ENCODE results near the gene SPATA3.

The SPATA3 gene

DNA sequence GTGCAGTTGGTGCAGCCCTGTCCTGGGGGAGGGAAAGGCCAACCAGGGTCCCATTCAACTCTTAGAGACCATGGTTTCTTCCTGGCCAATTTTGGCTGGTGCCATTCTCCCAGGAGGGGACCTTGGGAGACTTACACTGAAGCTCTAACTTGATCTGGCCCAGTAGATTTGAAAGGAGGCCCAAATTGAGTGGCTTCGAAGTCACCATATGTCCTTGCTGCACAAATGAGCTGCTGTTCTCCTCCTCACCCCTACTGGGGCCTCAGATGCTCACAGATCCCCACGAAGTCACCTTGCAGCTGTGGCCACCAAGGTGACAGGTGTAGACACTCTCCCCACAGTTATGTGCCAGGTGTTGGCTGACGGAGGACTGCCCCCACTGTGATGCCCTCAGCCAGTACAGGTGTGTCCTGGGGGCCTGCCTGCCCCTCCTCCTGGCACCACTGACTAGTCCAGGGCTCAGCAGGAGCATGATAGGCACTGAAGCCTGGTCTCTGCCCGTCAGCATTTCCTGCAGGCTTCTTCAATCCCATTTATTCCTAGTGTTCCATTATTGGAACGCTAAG is 36.7 kb downstream of the SPATA3 start:
- DNase-seq = no peak

DNA sequence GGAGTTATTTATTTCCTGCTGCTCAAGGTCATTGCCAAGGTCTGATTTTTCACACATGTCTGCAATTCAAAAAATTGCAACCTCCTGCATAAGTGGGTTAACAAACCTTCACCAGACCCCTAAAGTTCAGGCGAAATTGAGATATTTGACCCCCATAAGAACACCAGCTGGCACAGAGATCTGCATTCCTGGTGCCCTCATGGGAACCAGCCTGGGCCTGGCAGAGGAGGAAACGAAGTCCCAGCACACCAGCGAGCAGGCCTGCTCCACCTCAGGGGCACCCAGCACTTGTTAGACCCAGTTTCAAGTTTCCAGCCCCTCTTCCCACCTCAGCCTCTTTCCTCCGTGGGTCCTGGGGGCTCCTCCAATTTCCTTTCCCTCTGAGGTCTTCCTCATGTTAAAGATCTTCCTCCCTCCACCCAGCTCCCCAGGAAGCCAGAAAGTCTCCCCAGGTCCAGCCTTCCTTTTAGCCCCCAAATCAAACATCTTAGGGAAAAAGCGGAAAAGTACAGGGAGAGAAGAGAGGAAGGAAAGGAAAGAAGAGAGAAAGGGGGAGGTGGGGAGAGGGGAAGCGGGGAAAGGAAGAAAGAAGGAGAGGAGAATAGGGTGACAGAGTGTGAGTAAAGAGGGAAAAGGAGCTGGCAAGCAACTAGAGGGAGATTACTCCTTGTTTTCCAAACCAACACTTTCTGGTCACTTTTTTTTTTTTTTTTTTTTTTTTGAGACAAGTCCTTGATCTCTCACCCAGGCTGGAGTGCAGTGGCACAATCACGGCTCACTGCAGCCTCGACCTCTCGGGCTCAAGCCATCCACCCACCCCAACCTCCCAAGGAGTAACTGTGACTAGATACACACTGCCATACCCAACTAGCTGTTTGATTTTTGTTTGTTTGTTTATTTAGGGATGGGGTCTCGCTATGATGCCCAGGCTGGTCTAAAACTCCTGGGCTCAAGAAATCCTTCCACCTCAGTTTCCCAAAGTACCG is 37.5 kb downstream of the SPATA3 start:
- no peak for DNase-seq

DNA sequence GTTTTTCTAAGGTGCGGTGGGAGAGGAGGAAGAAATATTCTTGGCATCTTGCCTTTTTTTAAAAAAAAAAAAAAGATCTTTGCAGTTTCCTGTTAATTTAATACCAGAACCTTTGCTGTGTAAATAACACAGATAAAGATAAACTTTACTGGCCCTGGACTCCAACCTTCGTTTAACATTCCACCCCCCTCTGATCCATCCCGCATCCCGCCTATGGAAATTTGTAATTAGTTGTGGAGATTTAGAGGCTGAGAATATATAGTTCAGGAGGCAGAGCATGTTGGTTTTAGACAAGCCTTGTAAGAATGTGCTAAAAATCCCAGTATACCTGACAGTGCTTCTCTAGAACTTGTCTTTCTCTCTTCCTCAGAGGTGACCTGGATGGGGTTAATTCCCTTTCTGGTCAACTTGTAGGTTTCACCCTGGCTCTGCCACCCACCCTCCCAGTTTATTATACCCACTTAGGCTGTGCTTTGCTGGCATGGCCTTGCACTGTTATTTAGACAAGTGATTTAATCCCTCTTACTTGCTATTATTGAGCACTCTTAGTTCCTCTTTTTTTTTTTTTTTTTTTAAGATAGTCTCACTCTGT is 38.5 kb downstream of the SPATA3 start:
- no peak for DNase-seq

DNA sequence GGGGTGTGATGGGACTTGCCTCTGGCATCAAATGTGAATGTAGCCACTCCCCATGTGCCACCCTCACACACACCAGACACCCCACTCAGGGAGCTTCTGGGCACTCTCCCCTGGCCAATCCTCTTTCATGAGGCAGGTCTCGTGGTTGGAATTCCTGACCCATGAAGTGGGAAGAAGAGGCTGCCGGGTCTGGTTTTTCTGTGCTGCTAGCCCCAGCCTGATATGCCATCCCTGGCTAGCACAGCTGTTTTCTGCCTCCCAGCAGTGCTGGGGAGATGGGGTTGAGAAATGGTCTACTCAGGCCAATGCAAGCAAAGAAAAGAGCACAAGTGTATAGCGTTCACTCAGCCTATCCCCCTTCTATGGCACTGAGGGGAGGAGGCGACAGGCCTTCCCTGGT is 40.2 kb downstream of the SPATA3 start:
- DNase-seq = no peak

DNA sequence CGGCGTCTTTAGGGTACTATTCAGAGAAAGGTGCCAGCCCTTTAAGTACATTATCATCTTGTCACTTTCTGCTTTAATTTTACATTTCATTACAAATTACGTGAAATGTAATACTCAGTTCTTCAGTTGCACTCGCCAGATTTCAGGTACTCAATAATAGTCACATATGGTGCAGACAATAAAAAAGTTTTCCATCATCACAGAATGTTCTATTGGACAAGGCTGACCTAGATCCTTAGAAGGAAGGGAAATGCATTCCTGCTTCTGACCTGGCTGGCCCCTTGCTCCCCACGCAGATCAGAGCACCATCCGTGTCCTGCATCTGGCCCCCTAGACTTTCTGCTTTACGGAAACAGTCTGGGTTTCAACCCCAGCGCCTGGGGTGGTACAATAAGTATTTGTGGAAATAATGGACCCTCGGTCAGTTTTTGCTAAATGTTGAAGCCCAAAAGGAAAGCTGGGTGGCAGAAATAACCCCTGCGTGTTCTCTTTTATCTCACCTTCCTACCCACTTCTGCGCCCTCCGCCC is 40.7 kb downstream of the SPATA3 start:
- DNase-seq = no peak

DNA sequence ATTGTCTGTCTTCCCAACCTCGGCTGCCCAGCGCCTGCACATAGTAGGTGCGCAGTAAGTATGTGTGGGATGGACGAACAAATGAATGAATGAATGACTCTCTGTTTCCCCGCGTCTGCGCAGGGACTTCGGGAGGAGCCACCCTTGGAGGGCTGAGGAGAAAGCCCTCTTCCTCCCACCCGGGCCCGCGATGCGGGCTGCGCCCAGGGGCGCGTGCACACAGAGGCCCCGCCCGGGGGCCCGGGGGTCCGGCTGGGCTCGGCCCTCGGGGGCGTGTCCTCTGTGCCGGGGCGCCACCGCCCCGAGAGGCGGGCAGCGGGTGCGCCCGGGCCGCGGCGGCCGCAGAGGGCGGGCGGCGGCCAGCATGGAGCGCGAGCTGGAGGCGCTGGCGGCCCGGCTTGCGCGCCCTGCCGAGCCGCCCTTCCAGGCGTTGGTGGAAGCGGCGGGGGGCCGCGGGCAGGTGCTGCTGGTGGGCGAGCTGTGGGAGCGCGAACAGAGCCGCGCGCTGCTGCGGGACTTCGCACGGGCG is 41.3 kb downstream of the SPATA3 start, which contains the start of gene C2orf72:
Gene C2orf72, plus strand, starts transcription at position 322 of the 529 bp plus-strand sequence. Its CDS starts 43 bp downstream, at position 365.
- DNase-seq = no peak

DNA sequence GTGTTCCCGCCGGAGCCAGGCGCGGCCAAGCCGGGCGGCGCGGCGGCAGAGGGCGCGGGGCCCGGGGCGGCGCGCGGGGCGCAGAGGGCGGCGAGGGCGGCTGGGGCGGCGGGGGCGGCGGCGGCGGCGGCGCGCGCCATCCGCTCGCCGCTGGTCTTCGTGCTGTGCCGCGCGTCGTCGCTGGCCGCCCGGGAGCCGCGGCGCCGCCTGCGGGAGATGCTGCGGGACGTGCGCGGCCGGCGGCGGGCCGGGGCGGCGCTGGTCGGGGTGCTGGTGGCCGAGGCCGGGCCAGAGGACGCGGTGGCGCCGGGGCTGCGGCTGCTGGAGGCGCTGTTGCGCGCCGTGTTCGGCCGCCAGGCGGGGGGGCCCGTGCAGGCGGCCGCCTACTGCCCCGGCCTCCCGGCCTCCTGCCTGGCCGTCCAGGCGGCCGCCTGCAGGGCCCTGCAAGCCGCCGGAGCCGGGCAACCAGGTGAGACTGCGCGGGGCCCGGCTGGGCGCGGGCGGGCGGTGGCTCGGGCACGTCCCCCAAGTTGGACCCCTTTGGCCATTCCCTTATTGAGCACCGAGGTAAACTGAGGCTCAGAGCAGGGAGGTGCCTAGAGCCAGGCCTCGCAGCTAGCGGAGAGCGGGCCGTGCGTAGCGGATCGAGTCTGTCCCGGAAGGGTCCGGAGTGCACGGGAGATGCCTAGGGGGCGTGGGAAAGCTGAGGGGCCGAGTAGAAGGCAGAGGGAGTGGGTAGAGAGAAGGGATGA is 42.0 kb downstream of the SPATA3 start:
- DNase-seq = no peak

DNA sequence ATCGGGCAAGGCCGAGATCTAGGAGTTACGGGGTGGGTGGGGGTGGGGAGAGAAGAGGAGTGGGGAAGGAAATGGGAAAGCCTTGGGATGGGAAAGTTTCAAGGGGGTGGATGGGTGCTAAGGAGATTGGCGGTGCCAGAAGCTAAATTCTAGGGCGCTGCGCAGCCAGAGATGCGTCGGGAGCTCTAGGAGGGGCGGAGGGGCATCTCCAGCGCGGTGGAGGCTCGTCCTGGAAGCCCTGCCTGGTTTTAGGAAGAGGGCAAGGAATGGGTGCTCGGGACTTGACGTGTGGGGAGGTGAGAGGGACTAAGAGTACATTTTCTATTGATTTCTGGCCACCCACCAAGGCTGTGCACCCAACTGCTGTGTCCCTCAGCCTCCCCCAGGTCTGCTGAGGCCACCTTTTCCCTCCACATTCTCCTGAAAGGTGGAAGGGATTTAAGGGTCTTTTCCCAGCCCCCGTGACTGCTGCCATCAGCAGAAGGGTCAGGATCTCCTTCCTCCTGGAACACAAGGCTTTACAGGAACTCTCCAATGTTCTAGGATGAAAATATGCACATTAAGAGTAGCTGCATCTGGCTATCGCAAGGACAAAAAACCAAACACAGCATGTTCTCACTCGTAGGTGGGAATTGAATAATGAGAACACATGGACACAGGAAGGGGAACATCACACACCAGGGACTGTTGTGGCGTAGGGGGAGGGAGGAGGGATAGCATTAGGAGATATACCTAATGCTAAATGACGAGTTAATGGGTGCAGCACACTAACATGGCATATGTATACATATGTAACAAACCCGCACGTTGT is 42.8 kb downstream of the SPATA3 start:
- no peak for DNase-seq

DNA sequence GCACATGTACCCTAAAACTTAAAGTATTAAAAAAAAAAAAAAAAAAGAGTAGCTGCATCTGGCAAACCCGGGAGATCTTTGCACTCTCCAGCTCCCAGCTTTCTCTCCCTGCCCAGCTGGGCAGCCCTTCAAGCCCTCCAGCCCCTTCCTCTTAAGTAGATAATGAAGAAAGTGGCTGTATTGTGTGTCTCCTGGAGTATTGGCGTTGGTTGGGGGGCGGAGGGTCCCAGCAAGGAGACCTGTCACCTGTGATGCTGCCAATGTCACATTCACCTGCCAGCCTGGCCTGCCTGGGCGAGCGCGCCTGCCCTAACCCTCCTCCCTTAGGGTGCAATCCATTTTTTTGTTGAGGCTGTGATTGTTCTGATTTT is 43.4 kb downstream of the SPATA3 start:
- DNase-seq = no peak

DNA sequence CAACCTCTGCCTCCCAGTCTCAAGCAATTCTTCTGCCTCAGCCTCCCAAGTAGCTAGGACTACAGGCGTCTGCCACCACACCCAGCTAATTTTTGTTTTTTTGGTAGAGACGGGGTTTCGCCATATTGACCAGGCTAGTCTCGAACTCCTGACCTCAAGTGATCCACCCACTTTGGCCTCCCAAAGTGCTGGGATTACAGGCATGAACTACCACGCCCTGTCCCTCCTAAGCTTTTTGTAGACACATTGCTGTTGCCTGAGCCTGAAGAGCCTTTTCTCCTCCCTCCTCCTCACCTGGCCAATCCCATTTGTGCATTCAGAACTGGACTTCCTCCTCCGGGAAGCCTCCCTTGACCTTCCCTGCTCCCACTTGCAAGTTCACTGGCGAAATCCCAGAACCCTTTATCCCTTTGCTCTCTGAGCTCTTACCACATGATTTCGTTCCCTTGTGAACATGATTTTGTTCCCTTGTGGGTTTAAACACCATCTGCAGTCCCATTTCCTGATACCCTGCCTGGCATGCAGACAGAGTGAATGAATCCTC is 44.0 kb downstream of the SPATA3 start:
- no peak for DNase-seq

DNA sequence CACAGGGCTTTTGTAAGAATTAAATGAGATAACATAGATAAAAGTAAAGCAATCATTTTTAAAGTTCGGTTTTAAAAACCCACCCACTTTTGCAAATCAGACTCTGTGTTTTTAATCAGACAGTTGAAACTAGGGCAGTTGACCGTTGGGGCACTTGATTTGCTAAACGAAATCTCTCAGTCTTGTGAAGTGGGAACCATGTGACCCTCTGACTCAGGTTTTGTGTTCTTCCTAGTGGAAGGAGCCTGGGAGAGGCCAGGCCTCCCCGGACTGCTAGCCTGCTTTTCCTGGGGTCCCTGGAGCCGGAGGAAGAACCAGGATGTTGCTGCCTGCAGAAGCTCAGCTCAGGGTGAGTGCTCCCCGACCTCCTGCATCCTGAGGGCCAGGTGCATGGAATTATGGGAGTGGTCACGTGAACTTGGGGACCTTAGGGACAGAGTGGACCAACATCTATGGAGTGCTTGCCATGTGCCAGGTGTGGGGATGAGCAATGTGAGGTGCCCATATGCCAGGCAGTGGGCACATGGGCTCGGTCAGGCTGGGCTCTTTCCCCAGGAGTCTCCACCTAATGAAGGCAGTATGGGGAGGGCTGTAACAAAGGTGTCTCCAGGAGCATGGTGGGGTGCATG is 45.3 kb downstream of the SPATA3 start:
- no peak for DNase-seq

DNA sequence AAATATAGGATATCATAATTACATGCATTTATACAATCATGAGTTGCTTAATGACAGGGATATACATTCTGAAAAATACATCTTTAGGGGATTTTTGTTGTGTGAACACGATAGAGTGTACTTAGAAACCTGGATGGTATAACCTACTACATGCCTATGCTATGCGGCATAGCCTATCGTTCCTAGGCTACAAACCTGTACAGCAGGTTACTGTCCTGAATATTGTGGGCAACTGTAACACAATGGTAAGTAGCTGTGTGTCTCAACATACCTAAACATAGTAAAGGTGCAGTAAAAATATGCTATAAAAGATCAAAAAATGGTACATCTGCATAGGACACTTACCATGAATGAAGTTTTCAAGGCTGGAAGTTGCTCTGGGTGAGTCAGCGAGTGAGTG is 47.9 kb downstream of the SPATA3 start:
- DNase-seq = no peak

DNA sequence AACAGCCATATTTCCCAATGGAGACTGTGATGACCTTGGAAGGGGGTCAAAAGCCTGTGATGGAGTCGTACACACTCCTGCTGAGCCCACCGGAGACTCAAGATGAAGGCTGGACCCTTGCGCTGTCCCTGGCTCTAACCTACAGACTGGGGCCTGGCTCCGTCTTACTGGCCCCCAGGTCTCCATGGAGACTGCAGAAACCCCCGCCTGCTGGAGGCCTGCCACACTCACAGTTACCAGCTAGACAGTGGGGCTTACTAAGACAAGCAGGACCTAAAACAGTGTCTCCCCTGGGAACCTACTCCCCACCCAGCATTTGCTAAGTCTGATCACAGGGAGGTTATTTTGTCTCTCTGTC is 51.0 kb downstream of the SPATA3 start:
- DNase-seq = no peak

DNA sequence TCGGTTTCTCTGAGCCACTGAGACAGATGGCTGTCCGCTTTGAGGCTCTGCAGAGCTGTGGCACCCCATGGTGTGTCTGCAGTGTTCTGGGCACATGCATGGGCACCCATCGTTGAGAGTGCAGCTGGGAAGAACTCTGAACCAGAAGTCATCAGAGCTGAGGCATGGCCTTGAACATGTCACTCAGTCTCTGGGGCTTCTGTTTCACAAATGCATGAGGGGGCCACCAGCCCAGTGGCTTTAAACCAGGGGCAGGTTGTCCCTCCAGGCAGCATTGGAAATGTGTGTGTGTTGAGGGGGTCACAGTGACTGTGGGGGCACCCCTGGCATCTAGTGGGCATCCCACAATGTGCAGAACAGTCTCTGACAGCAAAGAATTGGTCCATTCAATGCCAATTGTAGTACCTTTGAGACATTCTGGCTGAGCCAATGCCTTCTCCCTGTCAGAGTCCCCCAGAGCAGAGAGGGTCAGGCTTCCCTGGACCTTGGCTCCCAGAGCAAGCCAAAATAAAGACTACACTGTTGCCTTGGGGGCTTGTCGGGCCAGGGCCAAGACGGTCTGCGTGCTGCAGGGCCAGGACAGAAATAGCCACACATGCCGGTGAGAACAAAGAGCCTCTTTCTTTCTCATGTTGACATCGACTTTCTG is 51.5 kb downstream of the SPATA3 start:
- DNase-seq = no peak

DNA sequence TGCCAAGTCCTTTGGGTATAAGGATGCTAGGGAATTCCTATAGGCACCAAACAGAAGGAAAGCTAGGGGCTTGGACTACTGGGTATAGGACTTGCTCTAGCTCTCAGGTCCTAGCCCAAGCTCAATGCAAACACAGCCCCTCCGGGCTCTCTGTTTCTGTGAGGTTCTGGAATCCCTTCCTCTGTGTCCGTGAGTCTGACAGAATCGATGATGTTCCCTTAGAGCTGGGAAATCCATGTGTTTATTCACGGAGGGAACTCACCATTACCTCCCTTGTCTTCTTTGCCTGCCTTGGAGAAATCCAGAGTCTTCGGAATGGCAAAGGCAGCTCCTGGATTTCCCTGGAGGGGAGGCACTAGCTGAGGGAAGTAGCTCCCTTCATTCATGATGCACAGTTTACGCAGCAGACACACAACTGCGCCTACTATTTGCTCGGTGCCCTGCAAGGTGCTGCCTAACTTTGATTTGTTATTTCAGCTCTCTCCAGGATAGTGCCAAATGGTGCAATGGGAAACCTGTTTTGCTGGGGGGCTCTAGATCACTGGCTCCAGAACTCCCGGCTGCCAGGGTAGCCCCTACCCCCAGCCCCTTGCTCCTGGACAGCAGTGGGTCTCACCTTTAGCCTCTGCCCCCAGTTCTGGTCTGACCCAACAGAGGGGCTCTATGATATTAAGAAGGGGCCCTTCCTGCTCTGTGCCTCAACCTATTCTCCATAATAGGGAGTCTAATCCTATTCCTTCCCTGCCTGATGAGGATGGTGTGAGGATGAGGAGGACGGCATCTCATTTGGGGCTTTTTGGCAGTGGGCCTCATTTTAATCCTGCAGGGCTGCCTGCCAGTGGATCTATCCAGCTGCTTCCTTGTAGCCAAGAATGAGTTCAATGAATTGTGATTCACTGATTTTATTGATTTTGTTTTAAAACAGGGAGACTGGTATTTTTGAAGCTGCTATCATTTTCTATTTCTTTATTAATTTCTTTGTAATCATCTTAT is 52.3 kb downstream of the SPATA3 start:
- no peak for DNase-seq

DNA sequence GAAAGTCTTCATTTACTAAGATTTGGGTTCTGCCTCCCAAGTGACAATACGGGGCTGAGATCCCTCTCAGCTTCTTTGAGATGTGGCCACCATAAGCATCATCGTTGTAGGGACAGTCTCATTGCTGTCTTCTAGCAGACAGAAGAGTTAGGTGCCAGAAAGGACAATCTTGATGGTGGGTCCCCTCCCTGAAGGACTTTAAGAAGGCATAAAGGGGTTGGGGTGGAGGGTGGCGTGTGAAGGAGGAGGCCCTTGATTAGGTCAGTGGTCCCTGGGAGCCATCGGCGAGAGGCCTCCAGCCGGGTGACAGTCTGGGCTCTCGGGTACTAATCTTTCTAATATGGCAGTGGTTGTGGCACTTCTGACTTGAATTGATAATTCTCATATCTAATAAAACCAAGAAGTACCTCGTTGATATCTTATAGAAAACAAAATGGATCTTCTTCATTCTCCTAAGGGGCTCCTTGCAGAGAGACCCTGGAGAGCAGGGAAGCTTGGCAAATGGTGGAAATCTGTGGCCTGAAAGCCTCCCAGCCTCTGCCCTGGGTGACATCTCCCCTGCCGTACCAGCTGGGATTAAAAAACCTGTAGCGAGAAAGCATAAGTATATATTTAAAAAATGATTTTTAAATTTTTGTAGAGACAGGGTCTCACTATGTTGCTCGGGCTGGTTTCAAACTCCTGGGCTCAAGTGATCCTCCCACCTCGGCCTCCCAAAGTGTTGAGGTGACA is 53.5 kb downstream of the SPATA3 start:
- DNase-seq = no peak

DNA sequence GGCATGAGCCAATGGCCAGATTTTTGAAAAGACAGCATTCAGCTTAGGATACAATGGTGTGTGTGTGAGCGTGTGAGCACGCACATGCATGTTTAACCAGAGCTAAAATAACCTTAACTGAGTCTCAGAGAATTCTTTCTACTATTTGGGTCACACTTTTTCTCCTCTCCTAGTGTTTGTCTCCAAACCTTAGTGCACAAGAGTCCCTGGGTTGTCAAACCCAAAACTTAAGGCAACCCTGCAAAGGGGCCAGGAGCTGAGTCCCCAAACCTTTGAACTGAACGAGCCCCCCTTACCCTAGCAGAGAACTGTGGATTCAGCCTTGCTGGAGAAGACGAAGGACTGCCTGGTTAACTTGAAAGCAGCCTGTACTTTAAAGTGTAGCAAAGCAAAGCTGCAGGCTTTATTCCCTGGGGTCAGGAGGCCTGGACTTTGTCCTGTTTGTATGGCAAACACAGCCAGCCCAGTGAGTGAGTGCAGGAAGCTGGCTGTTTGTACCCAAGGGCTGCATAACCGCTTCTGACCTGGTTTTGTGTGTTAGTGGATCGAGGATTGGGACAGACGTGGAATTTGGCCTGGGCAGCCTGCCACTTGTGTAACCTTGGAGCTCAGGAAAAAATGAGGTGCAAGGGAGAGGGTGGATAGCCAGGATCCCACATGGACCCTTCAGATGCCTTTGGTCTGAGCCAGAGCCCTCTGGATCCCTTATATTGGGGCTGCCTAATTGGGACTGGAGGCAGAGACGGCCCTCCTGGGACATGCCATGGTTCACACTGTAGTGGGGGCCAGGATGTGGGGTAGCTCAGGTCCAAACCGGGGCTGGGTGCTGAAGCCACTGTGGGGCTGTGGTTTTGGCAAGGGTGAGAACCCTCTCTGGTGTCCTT is 54.3 kb downstream of the SPATA3 start:
- no peak for DNase-seq
